Activated CD4-positive, alpha-beta T cell treated with anti-CD3 and anti-CD28 coated beads, Interleukin-10, Interleukin-2, amounts not matched to agents 100 ng/mL and 50 ng/mL, durations not matched to agents 16 hours and 8 hours (primary cell): ENCODE results near the gene AUNIP.
A peak's percentile ranks its signal among the peaks of the same experiment; 100 is the strongest.

Experiments
- DNase-seq: peaks from one replicate; pipeline ENCODE4 v3.0.0-alpha.2; 2020

Gene AUNIP

GRCh38 chr1:25807480-25808390 is 51.5 kb downstream of the AUNIP start:
- DNase-seq = no peak

DNA sequence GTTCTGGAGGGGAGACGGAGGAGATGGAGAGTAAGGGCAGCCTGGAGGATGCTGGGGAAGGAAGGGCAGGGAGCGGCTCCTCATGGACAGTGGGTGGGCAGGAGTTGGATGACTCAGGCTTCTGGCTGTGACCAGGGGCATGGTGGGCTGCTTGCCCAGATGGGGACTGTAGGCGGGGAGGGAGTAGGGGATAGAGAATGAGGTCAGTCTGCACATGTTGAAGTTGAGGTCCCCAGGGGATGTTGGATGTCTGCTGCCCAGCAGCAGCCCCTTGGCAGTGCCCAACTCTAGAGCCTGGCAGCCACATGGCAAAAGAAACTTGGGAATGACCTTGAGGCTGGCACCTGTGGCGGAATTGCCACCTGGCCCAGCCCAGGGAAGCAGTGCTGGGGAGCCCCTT is 52.8 kb downstream of the AUNIP start:
- no peak for DNase-seq

GRCh38 chr1:25805863-25806225 is 53.4 kb downstream of the AUNIP start:
- DNase-seq = no peak

DNA sequence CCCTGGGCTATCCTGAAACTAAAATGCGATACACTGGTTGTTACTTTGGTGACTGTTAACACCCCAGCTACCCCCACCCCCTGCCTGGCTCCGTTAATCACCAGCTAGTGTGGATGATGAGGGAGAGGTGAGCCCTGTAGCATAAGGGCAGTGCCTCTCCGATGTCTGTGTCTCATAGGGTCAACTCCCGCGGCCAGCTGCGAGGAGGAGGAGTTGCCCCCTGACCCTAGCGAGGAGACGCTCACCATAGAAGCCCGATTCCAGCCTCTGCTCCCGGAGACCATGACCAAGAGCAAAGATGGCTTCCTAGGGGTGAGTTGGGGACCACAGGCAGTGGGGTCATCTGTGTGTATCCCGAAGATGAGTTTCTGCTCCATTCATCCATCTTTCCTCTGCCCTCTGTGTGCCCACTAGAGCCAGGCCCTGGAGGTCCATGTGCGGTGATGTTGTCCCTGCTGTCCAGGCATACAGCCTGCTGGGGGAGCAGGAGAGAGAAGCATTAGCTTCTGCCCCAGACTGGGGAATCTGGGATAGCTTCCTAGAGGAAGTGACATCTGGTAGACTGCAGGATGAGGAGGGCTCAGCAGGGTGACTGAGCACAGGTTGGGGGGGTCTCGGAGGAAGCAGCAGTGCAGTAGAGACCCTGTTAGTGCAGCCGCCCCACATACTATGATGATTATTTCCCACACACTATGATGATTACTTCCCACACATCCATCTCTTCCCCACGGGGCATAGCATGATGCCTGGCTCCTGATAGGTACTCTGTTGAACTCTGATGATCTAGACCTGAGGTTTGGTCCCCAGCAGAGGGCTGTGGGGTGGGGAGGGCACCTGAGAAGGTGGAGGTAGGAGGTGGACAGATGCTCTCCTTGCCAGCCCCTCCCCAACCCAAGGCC is 54.0 kb downstream of the AUNIP start:
- no peak for DNase-seq

- DNase-seq = peak; percentile 54
These were observed 54.9 kb downstream of the AUNIP start for GRCh38 chr1:25804244-25804963.

- no peak for DNase-seq
These were observed 55.9 kb downstream of the AUNIP start for GRCh38 chr1:25803368-25803767.

- no peak for DNase-seq
These were observed 56.3 kb downstream of the AUNIP start for GRCh38 chr1:25802915-25803314.

DNA sequence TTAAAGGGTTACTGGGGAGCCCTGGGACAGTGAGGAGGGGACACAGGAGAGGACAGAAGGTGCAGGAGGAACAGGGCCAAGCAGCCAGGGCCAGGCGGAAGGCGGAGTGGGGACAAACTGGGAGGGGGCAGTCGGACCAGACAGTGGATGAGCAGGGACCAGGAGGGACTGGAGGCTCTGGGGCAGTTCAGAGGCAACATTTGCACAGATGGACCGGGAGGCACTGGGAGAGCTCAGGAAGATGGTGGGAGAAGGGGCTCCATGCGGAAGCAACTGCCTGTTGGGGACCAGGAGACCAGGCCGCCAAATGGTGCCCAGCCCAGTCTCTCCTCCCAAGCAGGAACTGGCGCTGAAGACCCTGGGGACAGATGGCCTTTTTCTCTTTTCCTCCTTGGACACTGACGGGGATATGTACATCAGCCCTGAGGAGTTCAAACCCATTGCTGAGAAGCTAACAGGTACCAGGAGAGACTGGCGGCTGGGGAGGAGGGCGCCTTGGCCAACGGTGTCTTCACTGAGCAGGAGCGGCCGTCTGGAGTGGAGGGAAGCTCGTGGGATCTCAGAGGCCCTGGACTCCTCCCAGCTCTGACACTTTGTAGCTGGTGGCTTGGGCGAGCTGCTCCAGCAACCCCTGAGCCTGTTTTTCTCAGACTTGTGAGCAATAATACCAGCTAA is 58.4 kb downstream of the AUNIP start:
- no peak for DNase-seq

DNA sequence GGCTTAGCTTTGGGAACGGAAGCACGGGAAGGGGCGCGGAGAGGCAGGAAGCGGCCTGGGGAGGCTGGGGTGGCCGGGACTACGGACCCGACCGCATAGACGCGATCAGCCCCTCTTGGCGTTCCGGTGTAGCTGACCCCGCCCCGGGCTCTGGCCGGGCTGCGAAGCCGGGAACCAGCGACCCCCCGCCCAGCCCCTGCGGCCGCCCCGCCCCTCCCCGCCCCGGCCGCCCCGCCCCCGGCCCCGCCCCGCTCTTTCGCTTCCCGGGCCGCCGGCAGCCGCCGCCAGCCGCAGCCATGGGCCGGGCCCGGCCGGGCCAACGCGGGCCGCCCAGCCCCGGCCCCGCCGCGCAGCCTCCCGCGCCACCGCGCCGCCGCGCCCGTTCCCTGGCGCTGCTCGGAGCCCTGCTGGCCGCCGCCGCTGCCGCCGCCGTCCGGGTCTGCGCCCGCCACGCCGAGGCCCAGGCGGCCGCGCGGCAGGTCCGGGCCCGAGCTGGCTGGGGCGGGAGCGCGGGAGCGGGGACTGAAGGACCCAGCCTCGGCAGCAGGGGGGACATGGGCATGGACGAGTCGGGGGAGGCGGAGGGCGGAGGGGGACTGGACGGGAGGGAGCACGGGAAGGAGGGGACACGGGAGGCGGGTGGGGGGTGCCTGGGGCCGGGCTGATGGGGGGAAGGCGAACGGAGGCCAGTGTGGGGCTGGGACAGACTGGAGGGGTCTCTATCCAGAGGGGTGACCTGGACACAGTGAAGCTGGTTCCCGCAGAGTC is 59.1 kb downstream of the AUNIP start, which contains the start of gene SELENON:
SELENON (plus strand) TSS at position 259 of the 768 bp plus-strand sequence; CDS start at position 297, 38 bp downstream.
- DNase-seq = no peak

- no peak for DNase-seq
These were observed 59.8 kb downstream of the AUNIP start for GRCh38 chr1:25799352-25799934.

DNA sequence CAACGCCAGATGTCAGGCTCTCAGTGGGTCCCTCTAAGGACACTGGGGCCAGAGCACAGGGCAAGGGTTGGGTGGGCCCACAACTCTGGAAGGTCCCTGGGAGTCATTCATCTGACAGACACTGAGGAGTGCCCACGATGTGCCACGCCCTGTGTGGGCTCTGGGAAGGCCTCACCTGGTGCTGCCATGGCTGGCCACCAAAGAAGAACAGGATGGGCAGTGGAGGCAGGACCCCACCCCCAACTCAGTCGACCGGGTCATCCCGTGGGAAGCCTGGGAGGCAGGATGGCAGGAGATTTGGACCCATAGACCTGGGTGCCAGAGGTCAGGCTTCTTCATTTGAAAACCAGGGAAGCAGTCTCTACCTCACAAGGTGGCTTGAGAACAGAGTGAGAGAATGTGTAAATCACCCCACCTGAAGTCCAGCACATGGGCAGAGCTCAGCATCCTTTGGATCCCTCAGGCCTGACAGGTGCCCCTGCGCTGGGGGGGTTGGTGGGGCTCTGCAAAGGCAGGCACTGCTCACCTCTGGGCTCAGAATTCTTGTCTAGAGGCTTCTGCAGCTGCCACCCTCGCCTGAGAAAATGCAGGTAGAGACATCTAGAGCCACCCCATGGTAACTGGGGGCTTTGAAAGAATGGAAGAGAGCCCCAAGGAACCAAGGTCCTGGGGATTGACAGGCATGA is 60.4 kb downstream of the AUNIP start:
- DNase-seq = no peak

GRCh38 chr1:25797939-25798338 is 61.3 kb downstream of the AUNIP start:
- DNase-seq = peak; percentile 49

DNA sequence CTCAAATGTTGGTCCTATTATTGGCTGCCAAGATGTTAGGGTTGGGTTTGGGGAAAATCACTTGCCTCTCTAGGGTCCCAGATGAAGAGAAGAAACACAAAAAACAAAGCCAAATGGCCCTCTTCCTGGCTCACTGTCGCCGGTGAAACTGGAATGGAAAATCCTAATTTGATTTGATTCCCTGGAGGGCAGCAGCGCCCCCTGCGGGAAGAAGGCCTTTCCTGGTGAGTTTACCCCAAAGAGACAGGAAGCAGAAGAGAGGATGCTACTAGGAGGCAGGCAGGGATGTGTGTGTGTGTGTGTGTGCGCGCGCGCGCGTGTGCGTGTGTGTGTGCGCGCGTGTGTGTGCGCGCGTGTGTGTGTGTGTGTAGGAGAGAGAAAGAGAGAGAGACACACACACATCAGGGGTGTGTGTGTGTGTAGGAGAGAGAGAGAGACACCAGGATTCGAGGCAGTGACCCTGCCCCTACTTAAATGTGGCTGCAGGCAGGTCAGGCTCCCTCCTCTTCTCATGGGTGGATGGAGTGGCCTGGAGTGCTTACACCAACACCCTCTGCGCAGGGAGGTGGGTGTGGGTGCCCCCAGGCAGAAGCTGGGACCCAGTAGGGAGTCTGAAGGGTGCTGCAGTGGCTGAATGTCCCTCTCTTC is 62.3 kb downstream of the AUNIP start:
- peak; percentile 78 for DNase-seq

DNA sequence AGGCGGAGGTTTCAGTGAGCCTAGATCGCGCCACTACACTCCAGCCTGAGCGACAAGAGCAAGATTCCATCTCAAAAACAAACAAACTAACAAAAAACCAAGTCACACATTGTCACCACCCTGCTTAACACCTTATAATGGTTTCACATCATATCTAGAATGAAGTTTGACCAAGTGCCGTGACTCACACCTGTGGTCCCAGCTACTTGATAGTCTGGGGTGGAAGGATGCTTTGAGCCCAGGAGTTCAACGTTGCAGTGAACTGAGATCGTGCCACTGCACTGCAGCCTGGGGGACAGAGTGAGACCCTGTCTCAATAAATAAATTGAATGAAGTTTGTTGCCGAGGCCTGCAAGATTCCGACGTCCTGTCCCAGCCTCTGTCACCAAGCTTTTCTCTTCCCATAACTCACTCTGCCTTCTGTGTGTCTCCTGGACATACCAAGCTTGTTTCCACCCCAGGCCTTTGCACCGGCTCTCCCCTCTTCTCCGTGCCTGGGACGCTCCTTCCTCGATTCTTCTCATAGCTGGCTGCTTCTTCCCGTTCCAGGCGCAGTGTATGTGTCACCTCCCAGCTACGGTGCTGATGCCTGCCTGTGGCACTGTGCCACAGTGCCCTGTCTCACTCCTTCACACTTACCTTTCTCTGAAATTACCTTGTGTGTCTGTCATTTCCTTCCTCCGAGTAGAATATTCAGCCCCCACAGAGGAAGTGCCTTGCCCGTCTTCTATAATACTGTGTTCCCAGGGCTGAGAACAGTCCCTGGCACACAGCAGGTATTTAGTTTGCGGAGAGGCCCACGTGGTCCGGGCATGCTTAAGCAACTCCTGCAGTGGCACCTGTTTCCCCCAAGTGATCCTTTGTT is 63.1 kb downstream of the AUNIP start:
- peak; percentile 52 for DNase-seq

- no peak for DNase-seq
These were observed 64.0 kb downstream of the AUNIP start for GRCh38 chr1:25795211-25795610.

GRCh38 chr1:25794325-25794724 is 64.9 kb downstream of the AUNIP start:
- DNase-seq = no peak

DNA sequence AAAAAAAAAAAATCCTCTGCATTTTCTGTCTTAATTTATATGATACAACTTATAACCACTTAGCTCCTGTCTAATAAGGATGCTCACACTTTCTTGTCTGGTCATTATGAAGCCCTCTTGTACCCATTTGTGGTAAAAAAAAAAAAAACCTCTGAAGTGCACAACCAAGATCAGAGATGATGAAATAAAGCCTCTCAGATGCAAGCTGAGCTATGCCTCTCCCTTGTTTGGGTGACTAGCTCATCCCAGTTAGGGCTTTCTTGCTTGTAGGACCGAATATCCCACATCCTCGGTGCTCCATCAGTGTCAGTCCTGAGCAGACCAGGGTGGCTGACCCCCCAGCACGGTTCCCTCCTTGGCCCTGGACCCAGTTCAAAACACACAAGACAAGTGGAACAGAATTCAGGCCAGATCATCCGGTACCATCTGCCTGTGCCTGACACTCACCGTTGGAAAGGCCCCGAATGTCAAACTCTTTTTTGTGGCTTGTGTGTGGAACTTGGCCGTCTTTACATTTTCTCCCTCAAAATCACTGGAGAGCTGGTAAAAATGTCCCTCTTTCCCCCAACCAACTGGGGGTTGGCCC is 65.6 kb downstream of the AUNIP start:
- DNase-seq = no peak

- DNase-seq = no peak
These were observed 67.1 kb downstream of the AUNIP start for GRCh38 chr1:25792115-25792514.

DNA sequence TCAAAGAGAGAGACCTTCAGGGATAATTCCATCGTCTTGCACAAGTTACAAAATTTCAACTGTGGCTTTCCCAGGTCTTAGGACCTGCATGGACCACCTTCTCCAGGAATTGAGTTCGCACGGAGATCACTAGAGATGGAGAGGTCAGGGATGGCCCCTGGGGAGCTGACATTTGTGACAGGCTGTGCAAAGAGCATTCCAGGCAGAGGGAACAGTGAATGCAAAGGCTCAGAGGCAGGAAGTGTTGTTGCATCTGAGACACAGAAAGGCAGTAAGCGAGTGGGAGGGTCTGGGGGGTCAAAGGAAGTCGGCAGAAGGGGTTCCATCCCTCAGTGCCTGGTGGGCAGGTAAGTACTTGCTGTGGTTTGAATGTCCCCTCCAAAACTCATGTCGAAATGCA is 68.8 kb downstream of the AUNIP start:
- no peak for DNase-seq
